Natural killer cell (primary cell): ENCODE results near the gene PTPRK. TPM values are rescaled to one million over a fixed set of nuclear protein-coding genes. Genes with fewer than 3 reads are reported as not detected.

Source experiments
- ATAC-seq, 3 donors: fragments of 150-1000 bp in 2 of 3; fragments of 200-7000 bp in 1 of 3; cut with Tn5 transposase; 1 replicate in 1 of 3; 2 replicates in 2 of 3; pipeline ENCODE4 v1.10.0; 2021; ENCODE audit warnings: mild to moderate bottlenecking in 2 of 3, moderate library complexity in 2 of 3
- DNase-seq, 2 donors: peaks; one replicate each; pipeline versions ENCODE4 v3.0.0 to v3.0.0-alpha.2; 2013 to 2021; ENCODE audit warnings: mixed read lengths in 1 of 2
- H3K27ac ChIP-seq: one replicate; pipeline ENCODE4 v1.5.1; 2013; ENCODE audit warnings: mild to moderate bottlenecking, low read length
- H3K27me3 ChIP-seq: one replicate; pipeline ENCODE4 v1.6.1; 2013; ENCODE audit warnings: low read length; ENCODE audit not compliant: control insufficient read depth, insufficient read depth
- H3K36me3 ChIP-seq: one replicate; pipeline ENCODE4 v1.6.1; 2013; ENCODE audit warnings: low read length; ENCODE audit not compliant: control insufficient read depth, insufficient read depth
- H3K4me1 ChIP-seq: one replicate; pipeline ENCODE4 v1.6.1; 2013; ENCODE audit warnings: low read length; ENCODE audit not compliant: control insufficient read depth, insufficient read depth
- H3K4me3 ChIP-seq: one replicate; pipeline ENCODE4 v1.5.1; 2013; ENCODE audit warnings: low read length
- H3K9me3 ChIP-seq: one replicate; pipeline ENCODE4 v1.6.1; 2013; ENCODE audit warnings: low read length; ENCODE audit not compliant: control insufficient read depth, insufficient read depth
- H3K27ac Mint-ChIP-seq, 2 donors: one replicate each; pipeline ENCODE4 v1.8.0; 2022; ENCODE audit warnings: mild to moderate bottlenecking in 2 of 2, mixed read lengths in 2 of 2, moderate library complexity in 1 of 2
- H3K27me3 Mint-ChIP-seq, 2 donors: one replicate each; pipeline ENCODE4 v1.8.0; 2022; ENCODE audit warnings: low read depth in 2 of 2, mixed read lengths in 2 of 2
- H3K36me3 Mint-ChIP-seq: one replicate; pipeline ENCODE4 v1.8.0; 2022; ENCODE audit warnings: mixed read lengths
- H3K4me1 Mint-ChIP-seq, 2 donors: one replicate each; pipeline ENCODE4 v1.8.0; 2022; ENCODE audit warnings: mixed read lengths in 2 of 2
- H3K4me3 Mint-ChIP-seq: one replicate; pipeline ENCODE4 v1.8.0; 2022; ENCODE audit warnings: mild to moderate bottlenecking, moderate library complexity, mixed read lengths
- H3K9me3 Mint-ChIP-seq, 2 donors: one replicate each; pipeline ENCODE4 v1.8.0; 2022; ENCODE audit warnings: mixed read lengths in 2 of 2
- CTCF ChIP-seq: fragments of 200-600 bp; IDR thresholded peaks from one replicate; pipeline ENCODE4 v1.8.0; 2022; ENCODE audit warnings: antibody characterized with exemption
- WGBS: methylation state at CpG from one replicate; pipeline ENCODE4 v1.1.7; 2013; ENCODE audit warnings: missing lambda C conversion rate; ENCODE audit not compliant: insufficient coverage; 5-methylcytosine and 5-hydroxymethylcytosine counted together
- intact Hi-C: fragments of 100-400 bp; cut with micrococcal nuclease; formaldehyde crosslinking; loops from one replicate; pipeline ENCODE4 v1.14.2; 2022
- total RNA-seq, 4 donors: library from RNA; stranded (reverse); fragments of 120-200 nt in 1 of 4; gene quantifications; one replicate each; pipeline versions ENCODE4 v1.2.3 to v1.2.4, GENCODE V29; 2013 to 2022

Gene PTPRK
- total RNA-seq, 3 donors from 2014 or later (not counting 1 experiment from before 2014, with no cell fraction given): 0.14 to 1.2 (median 0.95) TPM

GRCh38 chr6:128307671-128308070 is 212.7 kb downstream of the PTPRK start:
- TF ChIP-seq CTCF: no peak
- peaks cover 5 to 11% of the 10 kb centered on the region in 2 donors for H3K4me1 Mint-ChIP-seq
- no peak for ATAC-seq
- no peak for DNase-seq
- no peak overlapping the region for H3K4me3 Mint-ChIP-seq
- Histone ChIP-seq H3K27ac (no peak overlapping the region), H3K4me1 (no peaks in the 10 kb centered on the region), H3K9me3 (no peaks in the 10 kb centered on the region), H3K27me3 (no peaks in the 10 kb centered on the region), H3K4me3 (no peak overlapping the region), H3K36me3 (no peaks in the 10 kb centered on the region)
- H3K27ac Mint-ChIP-seq: no peak overlapping the region
- H3K9me3 Mint-ChIP-seq: peaks cover 0 to 2% of the 10 kb centered on the region in 2 donors
- H3K27me3 Mint-ChIP-seq: no peaks in the 10 kb centered on the region
- intact Hi-C loops: loop anchor here (5.0 kb wide), 1 partner anchor 335 kb away; no protein-coding TSS in a partner anchor
- no peaks in the 10 kb centered on the region for H3K36me3 Mint-ChIP-seq

GRCh38 chr6:128305976-128306375 is 214.4 kb downstream of the PTPRK start:
- Mint-ChIP-seq H3K4me1 (no peaks in the 10 kb centered on the region), H3K36me3 (no peaks in the 10 kb centered on the region), H3K27ac (no peak overlapping the region), H3K4me3 (no peak overlapping the region), H3K27me3 (no peaks in the 10 kb centered on the region), H3K9me3 (peaks cover 0 to 2% of the 10 kb centered on the region in 2 donors)
- no peaks in the 10 kb centered on the region for H3K9me3 ChIP-seq
- no peak overlapping the region for H3K27ac ChIP-seq
- H3K4me1 ChIP-seq: no peaks in the 10 kb centered on the region
- WGBS: 92% methylated on average over 2 of the region's 2 CpGs
- no peak for DNase-seq
- intact Hi-C loops: loop anchor here (5.0 kb wide), 1 partner anchor 334 kb away; no protein-coding TSS in a partner anchor
- no peak overlapping the region for H3K4me3 ChIP-seq
- H3K27me3 ChIP-seq: no peaks in the 10 kb centered on the region
- TF ChIP-seq CTCF: no peak
- H3K36me3 ChIP-seq: no peaks in the 10 kb centered on the region
- no peak for ATAC-seq

GRCh38 chr6:128305228-128305627 is 215.2 kb downstream of the PTPRK start:
- Mint-ChIP-seq H3K4me1 (no peaks in the 10 kb centered on the region), H3K27me3 (no peaks in the 10 kb centered on the region), H3K4me3 (no peak overlapping the region), H3K9me3 (peaks cover 0 to 2% of the 10 kb centered on the region in 2 donors), H3K36me3 (no peaks in the 10 kb centered on the region), H3K27ac (no peak overlapping the region)
- Histone ChIP-seq H3K27me3 (no peaks in the 10 kb centered on the region), H3K36me3 (no peaks in the 10 kb centered on the region), H3K4me1 (no peaks in the 10 kb centered on the region), H3K27ac (no peak overlapping the region), H3K9me3 (no peaks in the 10 kb centered on the region), H3K4me3 (no peak overlapping the region)
- DNase-seq (no peak), ATAC-seq (no peak)
- no CpG with 5 or more reads among the region's 1 CpG for whole genome bisulfite sequencing
- TF ChIP-seq CTCF: no peak
- intact Hi-C loops: loop anchor here (5.0 kb wide), 1 partner anchor 333 kb away; no protein-coding TSS in a partner anchor

GRCh38 chr6:128303870-128304269 is 216.5 kb downstream of the PTPRK start:
- no peak for TF ChIP-seq CTCF
- intact Hi-C loops: no loop called here
- Mint-ChIP-seq H3K27me3 (no peaks in the 10 kb centered on the region), H3K4me1 (no peaks in the 10 kb centered on the region), H3K27ac (no peak overlapping the region), H3K9me3 (peaks cover 0 to 4% of the 10 kb centered on the region in 2 donors), H3K4me3 (no peak overlapping the region), H3K36me3 (no peaks in the 10 kb centered on the region)
- no peaks in the 10 kb centered on the region for H3K36me3 ChIP-seq
- H3K27me3 ChIP-seq: no peaks in the 10 kb centered on the region
- no peak overlapping the region for H3K4me3 ChIP-seq
- DNase-seq (no peak), ATAC-seq (no peak)
- no peak overlapping the region for H3K27ac ChIP-seq
- no peaks in the 10 kb centered on the region for H3K9me3 ChIP-seq
- WGBS: 79% methylated on average over 2 of the region's 2 CpGs
- H3K4me1 ChIP-seq: no peaks in the 10 kb centered on the region
